ENCODE results near the gene GRIA4. TPM values are rescaled to one million over a fixed set of nuclear protein-coding genes. Genes with fewer than 3 reads are reported as not detected.
"Not testable (repeated sequence)": the region's sequence is repeated elsewhere in the genome, so short reads cannot be mapped to it uniquely, and the experiment has no call there.

GRIA4 gene
- total RNA-seq, 1 donor from 2014 or later: not detected

DNA sequence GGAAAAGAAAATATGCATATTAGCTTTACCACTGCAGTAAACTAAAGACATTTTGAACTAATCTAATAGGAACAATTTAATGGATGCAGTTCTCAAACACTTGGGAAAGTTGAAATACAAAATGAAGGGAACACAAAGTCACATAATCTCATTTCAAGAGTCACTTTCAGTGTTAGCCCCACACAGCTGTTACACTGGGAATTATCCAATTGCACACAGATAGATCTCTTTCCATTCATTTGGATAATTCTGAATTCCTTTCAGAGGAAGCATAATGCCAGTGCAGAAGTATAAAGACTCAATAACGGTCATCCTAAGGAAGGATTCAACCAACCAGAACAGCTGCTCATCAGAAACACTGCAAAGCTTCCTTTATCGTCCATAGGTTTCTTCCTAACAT, 173.3 kb downstream of the GRIA4 start:
- Histone ChIP-seq H3K27ac (replicated peaks) (no peak overlapping the region), H3K4me1 (no peaks in the 10 kb centered on the region), H3K4me3 (no peak overlapping the region), H3K27me3 (ENCODE audit: low read depth) (no peaks in the 10 kb centered on the region), H3K36me3 (no peaks in the 10 kb centered on the region), H3K9me3 (replicated peaks) (no peaks in the 10 kb centered on the region)
- TF ChIP-seq, protein P1, sequence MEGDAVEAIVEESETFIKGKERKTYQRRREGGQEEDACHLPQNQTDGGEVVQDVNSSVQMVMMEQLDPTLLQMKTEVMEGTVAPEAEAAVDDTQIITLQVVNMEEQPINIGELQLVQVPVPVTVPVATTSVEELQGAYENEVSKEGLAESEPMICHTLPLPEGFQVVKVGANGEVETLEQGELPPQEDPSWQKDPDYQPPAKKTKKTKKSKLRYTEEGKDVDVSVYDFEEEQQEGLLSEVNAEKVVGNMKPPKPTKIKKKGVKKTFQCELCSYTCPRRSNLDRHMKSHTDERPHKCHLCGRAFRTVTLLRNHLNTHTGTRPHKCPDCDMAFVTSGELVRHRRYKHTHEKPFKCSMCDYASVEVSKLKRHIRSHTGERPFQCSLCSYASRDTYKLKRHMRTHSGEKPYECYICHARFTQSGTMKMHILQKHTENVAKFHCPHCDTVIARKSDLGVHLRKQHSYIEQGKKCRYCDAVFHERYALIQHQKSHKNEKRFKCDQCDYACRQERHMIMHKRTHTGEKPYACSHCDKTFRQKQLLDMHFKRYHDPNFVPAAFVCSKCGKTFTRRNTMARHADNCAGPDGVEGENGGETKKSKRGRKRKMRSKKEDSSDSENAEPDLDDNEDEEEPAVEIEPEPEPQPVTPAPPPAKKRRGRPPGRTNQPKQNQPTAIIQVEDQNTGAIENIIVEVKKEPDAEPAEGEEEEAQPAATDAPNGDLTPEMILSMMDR (IDR thresholded peaks at IDR 0.05; ENCODE audit: borderline replicate concordance): no peak
- intact Hi-C loops (cut with micrococcal nuclease): no loop called here
- no peak for DNase-seq

DNA sequence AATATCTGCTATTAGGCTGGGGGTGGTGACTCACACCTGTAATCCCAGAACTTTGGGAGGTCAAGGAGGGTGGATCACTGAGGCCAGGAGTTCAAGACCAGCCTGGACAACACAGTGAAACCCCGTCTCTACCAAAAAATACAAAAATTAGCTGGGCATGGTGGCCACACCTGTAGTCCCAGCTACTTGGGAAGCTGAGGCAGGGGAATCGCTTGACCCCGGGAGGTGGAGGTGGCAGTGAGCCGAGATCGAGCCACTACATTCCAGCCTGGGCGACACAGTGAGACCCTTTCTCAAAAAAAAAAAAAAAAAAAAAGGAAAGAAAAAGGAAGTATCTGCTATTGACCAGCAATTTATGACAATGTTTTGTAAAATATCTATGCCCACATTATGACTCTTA, 176.0 kb downstream of the GRIA4 start:
- H3K4me3 ChIP-seq; H3K4me1 ChIP-seq; DNase-seq; H3K27me3 ChIP-seq (ENCODE audit: low read depth); H3K36me3 ChIP-seq; H3K27ac ChIP-seq (replicated peaks); H3K9me3 ChIP-seq (replicated peaks); intact Hi-C loops (cut with micrococcal nuclease): not testable (repeated sequence)

DNA sequence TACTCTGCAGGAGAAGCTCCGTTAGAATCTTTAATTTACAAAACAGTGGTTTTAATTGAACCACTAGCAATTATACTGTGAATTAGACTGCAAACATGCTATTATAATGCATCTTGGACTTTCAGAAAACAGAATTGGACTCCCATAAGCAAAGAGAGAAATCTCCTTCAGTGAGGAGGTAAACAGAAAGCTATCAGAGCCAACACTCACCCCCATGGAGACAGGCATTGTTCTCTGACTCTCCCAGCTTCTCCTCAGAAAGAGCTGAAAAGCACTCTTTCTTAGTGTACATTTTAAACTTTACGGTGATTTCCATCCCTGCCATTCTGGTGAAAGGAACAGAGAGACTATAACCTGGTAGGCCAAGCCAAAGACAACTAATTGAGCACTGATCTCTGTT, 176.9 kb downstream of the GRIA4 start:
- no peaks in the 10 kb centered on the region for H3K36me3 ChIP-seq
- no peaks in the 10 kb centered on the region for H3K27me3 ChIP-seq (ENCODE audit: low read depth)
- intact Hi-C loops (cut with micrococcal nuclease): no loop called here
- no peaks in the 10 kb centered on the region for H3K4me1 ChIP-seq
- H3K9me3 ChIP-seq (replicated peaks): no peaks in the 10 kb centered on the region
- H3K27ac ChIP-seq (replicated peaks): no peak overlapping the region
- TF ChIP-seq, protein P1 (IDR thresholded peaks at IDR 0.05; ENCODE audit: borderline replicate concordance): no peak
- no peak overlapping the region for H3K4me3 ChIP-seq
- no peak for DNase-seq

DNA sequence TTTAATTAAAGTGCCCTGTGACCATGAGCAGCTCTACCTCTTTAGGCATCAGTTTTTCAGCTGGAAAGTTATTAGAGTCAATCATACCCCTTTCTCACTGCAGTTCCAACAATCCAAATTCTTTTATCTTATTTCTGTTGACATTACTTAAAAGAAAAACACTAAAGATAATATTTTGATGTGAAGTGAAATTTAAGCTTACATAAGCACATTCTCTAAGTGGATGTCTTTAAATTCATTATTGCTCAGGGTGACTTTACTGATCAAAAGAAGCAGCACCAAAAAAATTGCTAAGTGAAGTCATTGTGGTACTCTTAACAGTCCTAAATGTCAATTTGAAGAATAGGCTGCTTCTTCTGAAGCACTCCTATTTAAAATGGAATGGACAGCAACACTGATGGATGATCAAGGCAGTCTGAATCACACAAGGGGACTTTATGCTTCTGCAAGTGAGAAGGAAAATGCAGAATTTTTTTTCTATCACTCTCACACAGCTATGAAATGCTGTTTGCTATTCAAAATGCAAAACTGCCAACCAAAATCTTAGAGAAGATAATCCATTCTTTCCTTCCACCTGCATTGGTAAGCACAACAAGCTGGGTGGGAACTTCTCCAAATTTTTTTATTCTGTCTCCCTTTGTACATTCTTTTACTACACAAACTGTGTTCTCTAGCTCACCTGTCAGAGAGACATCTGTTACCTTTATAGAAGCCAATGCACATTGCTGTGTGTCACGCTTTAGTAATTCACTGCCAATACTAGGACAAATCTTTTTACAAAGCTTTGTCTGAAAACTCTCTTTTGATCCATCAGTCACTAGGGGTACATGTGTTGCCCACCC, 179.9 kb downstream of the GRIA4 start:
- H3K4me3 ChIP-seq: no peak overlapping the region
- H3K27ac ChIP-seq (replicated peaks): no peak overlapping the region
- no peaks in the 10 kb centered on the region for H3K36me3 ChIP-seq
- TF ChIP-seq, protein P1 (IDR thresholded peaks at IDR 0.05; ENCODE audit: borderline replicate concordance): no peak
- H3K4me1 ChIP-seq: no peaks in the 10 kb centered on the region
- intact Hi-C loops (cut with micrococcal nuclease): no loop called here
- H3K9me3 ChIP-seq (replicated peaks): no peaks in the 10 kb centered on the region
- DNase-seq: no peak
- no peaks in the 10 kb centered on the region for H3K27me3 ChIP-seq (ENCODE audit: low read depth)

DNA sequence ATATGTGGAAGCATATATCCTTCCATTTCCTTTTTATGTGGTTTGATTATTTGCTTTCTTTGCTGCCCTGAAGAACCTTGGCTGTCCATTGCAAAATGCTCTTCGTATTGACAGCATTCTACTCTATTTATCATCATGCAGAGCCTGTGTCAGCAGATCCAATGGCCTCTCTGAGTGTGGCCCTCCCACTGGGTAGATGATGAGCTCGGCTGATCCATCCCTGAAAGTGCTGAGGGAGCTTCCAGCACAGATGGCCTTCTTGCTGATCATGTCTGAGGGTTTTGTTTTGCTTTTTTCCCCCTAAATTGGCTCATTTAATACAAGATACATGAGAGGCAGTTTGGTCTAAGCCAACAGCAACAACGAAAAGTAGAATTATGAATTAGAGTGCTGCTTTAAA, 181.0 kb downstream of the GRIA4 start:
- no peaks in the 10 kb centered on the region for H3K27me3 ChIP-seq (ENCODE audit: low read depth)
- TF ChIP-seq, protein P1 (IDR thresholded peaks at IDR 0.05; ENCODE audit: borderline replicate concordance): no peak
- no peak overlapping the region for H3K4me3 ChIP-seq
- H3K27ac ChIP-seq (replicated peaks): no peak overlapping the region
- intact Hi-C loops (cut with micrococcal nuclease): no loop called here
- DNase-seq: no peak
- no peaks in the 10 kb centered on the region for H3K36me3 ChIP-seq
- H3K9me3 ChIP-seq (replicated peaks): no peaks in the 10 kb centered on the region
- H3K4me1 ChIP-seq: no peaks in the 10 kb centered on the region

DNA sequence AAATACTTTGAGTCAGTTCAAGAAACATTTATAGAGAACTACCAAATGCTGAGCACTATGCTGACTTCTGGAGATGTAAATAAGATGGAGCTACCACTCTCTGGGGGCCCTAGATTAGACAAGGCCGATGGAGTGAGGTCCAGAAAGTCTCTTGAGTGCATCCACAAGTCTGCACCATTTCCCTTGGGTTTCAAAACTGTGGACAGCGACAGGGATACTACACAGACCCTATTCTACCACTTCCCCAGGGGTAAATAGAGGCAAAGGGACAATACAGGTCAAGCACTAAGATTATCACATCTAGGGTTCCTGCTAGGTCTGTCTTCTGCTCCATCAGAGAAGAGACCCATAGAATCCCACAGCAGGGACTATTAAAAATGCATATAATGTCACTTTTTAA, 183.2 kb downstream of the GRIA4 start:
- Histone ChIP-seq H3K27me3 (ENCODE audit: low read depth) (no peaks in the 10 kb centered on the region), H3K4me3 (no peak overlapping the region), H3K9me3 (replicated peaks) (no peaks in the 10 kb centered on the region), H3K36me3 (no peaks in the 10 kb centered on the region), H3K27ac (replicated peaks) (no peak overlapping the region), H3K4me1 (no peaks in the 10 kb centered on the region)
- TF ChIP-seq, protein P1 (IDR thresholded peaks at IDR 0.05; ENCODE audit: borderline replicate concordance): no peak
- no peak for DNase-seq
- intact Hi-C loops (cut with micrococcal nuclease): no loop called here

Data from left ventricle myocardium inferior (tissue), 1 donor.